UCSD-AML1 (cell line): Measurements from ENCODE around the gene INPP4B.

Experiments used
- DNase-seq: peaks from one replicate; lab custom pipeline; 2025; ENCODE audit not compliant: unreplicated experiment; lab: John Stamatoyannopoulos, UW

The INPP4B gene

GRCh38 chr4:142386856-142387255, 459.2 kb downstream of the INPP4B start:
- no peak for DNase-seq

GRCh38 chr4:142386449-142386848, 459.7 kb downstream of the INPP4B start:
- DNase-seq = no peak

- no peak for DNase-seq
Measured at GRCh38 chr4:142383800-142384470, 462.2 kb downstream of the INPP4B start.

- DNase-seq = no peak
Measured at GRCh38 chr4:142383354-142383753, 462.7 kb downstream of the INPP4B start.

- DNase-seq = no peak
Measured at GRCh38 chr4:142380052-142380602, 466.0 kb downstream of the INPP4B start.

- DNase-seq = no peak
Measured at GRCh38 chr4:142379277-142380051, 466.6 kb downstream of the INPP4B start.

GRCh38 chr4:142378179-142378578, 467.9 kb downstream of the INPP4B start:
- DNase-seq = no peak

GRCh38 chr4:142377342-142378091, 468.6 kb downstream of the INPP4B start:
- no peak for DNase-seq

GRCh38 chr4:142376204-142376603, 469.9 kb downstream of the INPP4B start:
- DNase-seq = no peak

- DNase-seq = no peak
Measured at GRCh38 chr4:142373610-142374009, 472.5 kb downstream of the INPP4B start.

- no peak for DNase-seq
Measured at GRCh38 chr4:142372530-142373260, 473.4 kb downstream of the INPP4B start.

GRCh38 chr4:142369141-142369540, 477.0 kb downstream of the INPP4B start:
- DNase-seq = no peak

GRCh38 chr4:142367418-142368180, 478.5 kb downstream of the INPP4B start:
- DNase-seq = no peak

- no peak for DNase-seq
Measured at GRCh38 chr4:142366769-142367181, 479.3 kb downstream of the INPP4B start.

GRCh38 chr4:142365391-142365790, 480.7 kb downstream of the INPP4B start:
- no peak for DNase-seq

- no peak for DNase-seq
Measured at GRCh38 chr4:142363686-142364085, 482.4 kb downstream of the INPP4B start.

GRCh38 chr4:142361981-142362380, 484.1 kb downstream of the INPP4B start:
- no peak for DNase-seq

- DNase-seq = no peak
Measured at GRCh38 chr4:142360657-142361056, 485.4 kb downstream of the INPP4B start.

GRCh38 chr4:142358656-142359055, 487.4 kb downstream of the INPP4B start:
- DNase-seq = no peak

GRCh38 chr4:142356801-142357200, 489.3 kb downstream of the INPP4B start:
- no peak for DNase-seq
